GM21717 (cell line): Measurements from ENCODE around the gene STRADB.
"Not testable (repeated sequence)": the region's sequence is repeated elsewhere in the genome, so short reads cannot be mapped to it uniquely, and the experiment has no call there.

Experiments
- ATAC-seq: cut with Tn5 transposase; IDR thresholded peaks from one replicate; pipeline ENCODE4 v1.9.1; 2021; ENCODE audit warnings: mild to moderate bottlenecking, moderate library complexity; ENCODE audit not compliant: unreplicated experiment

STRADB gene

GRCh38 chr2:201451292-201452057, at the start of gene STRADB, which contains the start of gene TRAK2:
Gene STRADB (plus strand): TSS chr2:201451740. CDS start chr2:201454841, 3,101 bp downstream.
Gene TRAK2 (minus strand): TSS chr2:201451458. CDS start chr2:201420507, 30,951 bp downstream.
- ATAC-seq = peak; percentile 97

GRCh38 chr2:201401815-201402214, 49.7 kb upstream of the STRADB start:
- no peak for ATAC-seq

- ATAC-seq = no peak
Measured at GRCh38 chr2:201402651-201403562, 48.6 kb upstream of the STRADB start.

- ATAC-seq = no peak
Measured at GRCh38 chr2:201403880-201404279, 47.7 kb upstream of the STRADB start.

GRCh38 chr2:201404699-201405280, 46.8 kb upstream of the STRADB start:
- ATAC-seq = no peak

- no peak for ATAC-seq
Measured at GRCh38 chr2:201406077-201406662, 45.4 kb upstream of the STRADB start.

GRCh38 chr2:201407265-201407664, 44.3 kb upstream of the STRADB start:
- no peak for ATAC-seq

- ATAC-seq = no peak
Measured at GRCh38 chr2:201408931-201409330, 42.6 kb upstream of the STRADB start.

GRCh38 chr2:201411421-201411820, 40.1 kb upstream of the STRADB start:
- no peak for ATAC-seq

- no peak for ATAC-seq
Measured at GRCh38 chr2:201413143-201413542, 38.4 kb upstream of the STRADB start.

GRCh38 chr2:201413552-201413951, 38.0 kb upstream of the STRADB start:
- ATAC-seq = no peak

GRCh38 chr2:201414099-201415023, 37.2 kb upstream of the STRADB start:
- ATAC-seq = no peak

- ATAC-seq = no peak
Measured at GRCh38 chr2:201415149-201415548, 36.4 kb upstream of the STRADB start.

- no peak for ATAC-seq
Measured at GRCh38 chr2:201419057-201419635, 32.4 kb upstream of the STRADB start.

- no peak for ATAC-seq
Measured at GRCh38 chr2:201419986-201420385, 31.6 kb upstream of the STRADB start.

GRCh38 chr2:201420442-201421113, 31.0 kb upstream of the STRADB start:
- ATAC-seq = no peak

GRCh38 chr2:201425952-201426351, 25.6 kb upstream of the STRADB start:
- ATAC-seq = no peak

GRCh38 chr2:201428366-201428765, 23.2 kb upstream of the STRADB start:
- ATAC-seq = not testable (repeated sequence)

GRCh38 chr2:201429835-201430234, 21.7 kb upstream of the STRADB start:
- ATAC-seq = not testable (repeated sequence)
